Fibroblast of the aortic adventitia (primary cell): Measurements from ENCODE around the gene TACC2. TPM values are rescaled to one million over a fixed set of nuclear protein-coding genes. Genes with fewer than 3 reads are reported as not detected.

Experiments used
- DNase-seq: peaks from one replicate; pipeline ENCODE4 v3.0.0-alpha.2; 2010; ENCODE audit warnings: low read depth
- H3K4me3 ChIP-seq: 2 replicates; pipeline ENCODE4 v1.5.1; 2011; ENCODE audit warnings: low read depth, mild to moderate bottlenecking, control low read depth, low read length, moderate library complexity
- CTCF ChIP-seq: IDR thresholded peaks from 2 replicates; pipeline ENCODE4 v1.5.1; 2011; ENCODE audit warnings: mild to moderate bottlenecking, low read length, control low read depth, inconsistent platforms; ENCODE audit not compliant: insufficient read depth
- total RNA-seq: library from RNA; depleted of rRNA; stranded (reverse); fragments of >200 nt; gene quantifications from 2 replicates; pipeline ENCODE4 v1.2.3, GENCODE V29; 2012; ENCODE audit warnings: low replicate concordance

The TACC2 gene
- total RNA-seq, 1 donor, result 9.2 TPM

- peak; percentile 66 for DNase-seq
- no peak for TF ChIP-seq CTCF
- peak within 1 kb of the TSS; percentile 77 for H3K4me3 ChIP-seq
These were observed 14.2 kb upstream of the TACC2 start, which contains the start of gene NSMCE4A for GRCh38 chr10:121974535-121975294. Gene NSMCE4A (minus strand): TSS chr10:121975217. CDS start chr10:121975165, 52 bp downstream.

GRCh38 chr10:121975295-121976086, 13.5 kb upstream of the TACC2 start:
- peak; percentile 41 for TF ChIP-seq CTCF
- H3K4me3 ChIP-seq, result peak overlapping the region; percentile 77
- DNase-seq, result no peak

- no peak for TF ChIP-seq CTCF
- DNase-seq, result no peak
- H3K4me3 ChIP-seq, result no peak overlapping the region
These were observed 12.4 kb upstream of the TACC2 start for GRCh38 chr10:121976607-121977006.

- no peak for TF ChIP-seq CTCF
- no peak for DNase-seq
- no peak overlapping the region for H3K4me3 ChIP-seq
These were observed 10.5 kb upstream of the TACC2 start for GRCh38 chr10:121978511-121978910.

GRCh38 chr10:121981346-121981745, 7.6 kb upstream of the TACC2 start:
- no peak for TF ChIP-seq CTCF
- no peak for DNase-seq
- no peak overlapping the region for H3K4me3 ChIP-seq

- no peak overlapping the region for H3K4me3 ChIP-seq
- DNase-seq, result no peak
- TF ChIP-seq CTCF, result no peak
These were observed 5.1 kb upstream of the TACC2 start for GRCh38 chr10:121983852-121984251.
